Fibroblast of lung (primary cell): ENCODE measurements around the gene EIF2B2. TPM values are rescaled to one million over a fixed set of nuclear protein-coding genes. Genes with fewer than 3 reads are reported as not detected.

ENCODE experiments used
- DNase-seq, 2 donors: peaks; one replicate each; pipeline versions ENCODE4 v3.0.0 to v3.0.0-alpha.2; 2010; ENCODE audit warnings: low read depth in 2 of 2
- H2AFZ ChIP-seq: 2 replicates; pipeline ENCODE4 v1.5.1; 2012; ENCODE audit warnings: low read length, control low read depth, inconsistent platforms
- H3K27ac ChIP-seq: 2 replicates; pipeline ENCODE4 v1.5.1; 2011; ENCODE audit warnings: low read length, control low read depth; ENCODE audit not compliant: insufficient read depth
- H3K27me3 ChIP-seq: 2 replicates; pipeline ENCODE4 v1.5.1; 2011; ENCODE audit warnings: mild to moderate bottlenecking, low read length; ENCODE audit not compliant: control insufficient read depth, insufficient read depth
- H3K36me3 ChIP-seq: 2 replicates; pipeline ENCODE4 v1.5.1; 2011; ENCODE audit warnings: low read length; ENCODE audit not compliant: control insufficient read depth, insufficient read depth
- H3K4me1 ChIP-seq: 2 replicates; pipeline ENCODE4 v1.5.1; 2011; ENCODE audit warnings: low read length; ENCODE audit not compliant: control insufficient read depth, insufficient read depth; ENCODE audit errors: extremely low read depth
- H3K4me2 ChIP-seq: 2 replicates; pipeline ENCODE4 v1.5.1; 2011; ENCODE audit warnings: low read length, control low read depth; ENCODE audit not compliant: insufficient read depth; ENCODE audit errors: extremely low read depth
- H3K4me3 ChIP-seq, 4 experiments: fragments of 200-600 bp in 1 of 4; sonication (generic) in 1 of 4; replicated peaks in 1 of 4; 2 replicates each; pipeline ENCODE4 v1.5.1; 2011 to 2016; ENCODE audit warnings: low read length in 4 of 4, low read depth in 3 of 4, mild to moderate bottlenecking in 3 of 4, control low read depth in 2 of 4, inconsistent platforms in 1 of 4, mixed read lengths in 1 of 4; ENCODE audit not compliant: insufficient read depth in 1 of 4; ENCODE audit errors: control extremely low read depth in 1 of 4
- H3K79me2 ChIP-seq: 2 replicates; pipeline ENCODE4 v1.5.1; 2012; ENCODE audit warnings: mild to moderate bottlenecking, low read length, inconsistent platforms; ENCODE audit not compliant: control insufficient read depth, insufficient read depth
- H3K9ac ChIP-seq: 2 replicates; pipeline ENCODE4 v1.5.1; 2011; ENCODE audit warnings: mild to moderate bottlenecking, low read length, control low read depth; ENCODE audit not compliant: insufficient read depth
- H3K9me3 ChIP-seq: 2 replicates; pipeline ENCODE4 v1.5.1; 2012; ENCODE audit warnings: low read depth, low read length; ENCODE audit not compliant: control insufficient read depth, insufficient read depth
- H4K20me1 ChIP-seq: 2 replicates; pipeline ENCODE4 v1.5.1; 2011; ENCODE audit warnings: low read length; ENCODE audit not compliant: control insufficient read depth, insufficient read depth; ENCODE audit errors: extremely low read depth
- CTCF ChIP-seq, 2 donors: IDR thresholded peaks in 1 of 2; conservative IDR thresholded peaks in 1 of 2; 1 replicate in 1 of 2; 2 replicates in 1 of 2; pipeline ENCODE4 v1.5.1; 2011 to 2012; ENCODE audit warnings: low read length in 2 of 2, control low read depth in 1 of 2, inconsistent platforms in 1 of 2, low read depth in 1 of 2, mild to moderate bottlenecking in 1 of 2
- EZH2 ChIP-seq: IDR thresholded peaks from 2 replicates; pipeline ENCODE4 v1.5.1; 2012; ENCODE audit warnings: low read length, control low read depth, mild to moderate bottlenecking; ENCODE audit errors: missing control alignments
- polyA plus RNA-seq, 2 donors: library from polyadenylated mRNA; depleted of rRNA in 1 of 2; stranded (reverse) in 1 of 2; unstranded in 1 of 2; fragments of >200 nt; gene quantifications; 2 replicates each; pipeline ENCODE4 v1.2.1, GENCODE V29; 2011 to 2012; ENCODE audit warnings: missing spikeins in 1 of 2
- total RNA-seq: library from RNA; depleted of rRNA; stranded (reverse); fragments of >200 nt; gene quantifications from 2 replicates; pipeline ENCODE4 v1.2.1, GENCODE V29; 2014

Gene EIF2B2
- total and polyA plus RNA-seq, 2 donors (not counting 1 experiment from before 2014, with no cell fraction given), result 30.2 to 83.6 TPM

- peaks cover 5% of the 10 kb centered on the region for H3K27me3 ChIP-seq
- H3K4me1 ChIP-seq, result no peaks in the 10 kb centered on the region
- TF ChIP-seq EZH2 (no peak), CTCF (conservative IDR thresholded peaks at IDR 0.05 in 1 of 2, IDR thresholded peaks at IDR 0.05 in 1 of 2; ENCODE audit: low read depth in 1 of 2, low read length in 2 of 2) (no peak)
- H3K4me3 ChIP-seq, result no peak overlapping the region
- DNase-seq, result peak; percentile 11 to 42
- no peak overlapping the region for H3K9ac ChIP-seq
- H4K20me1 ChIP-seq, result no peaks in the 10 kb centered on the region
- no peak overlapping the region for H2AFZ ChIP-seq
- no peaks in the 10 kb centered on the region for H3K9me3 ChIP-seq
- no peak overlapping the region for H3K27ac ChIP-seq
- H3K4me2 ChIP-seq, result no peak overlapping the region
- H3K79me2 ChIP-seq, result no peaks in the 10 kb centered on the region
- H3K36me3 ChIP-seq, result no peaks in the 10 kb centered on the region
Measured at GRCh38 chr14:74964787-74965485, 37.8 kb upstream of the EIF2B2 start.

DNA sequence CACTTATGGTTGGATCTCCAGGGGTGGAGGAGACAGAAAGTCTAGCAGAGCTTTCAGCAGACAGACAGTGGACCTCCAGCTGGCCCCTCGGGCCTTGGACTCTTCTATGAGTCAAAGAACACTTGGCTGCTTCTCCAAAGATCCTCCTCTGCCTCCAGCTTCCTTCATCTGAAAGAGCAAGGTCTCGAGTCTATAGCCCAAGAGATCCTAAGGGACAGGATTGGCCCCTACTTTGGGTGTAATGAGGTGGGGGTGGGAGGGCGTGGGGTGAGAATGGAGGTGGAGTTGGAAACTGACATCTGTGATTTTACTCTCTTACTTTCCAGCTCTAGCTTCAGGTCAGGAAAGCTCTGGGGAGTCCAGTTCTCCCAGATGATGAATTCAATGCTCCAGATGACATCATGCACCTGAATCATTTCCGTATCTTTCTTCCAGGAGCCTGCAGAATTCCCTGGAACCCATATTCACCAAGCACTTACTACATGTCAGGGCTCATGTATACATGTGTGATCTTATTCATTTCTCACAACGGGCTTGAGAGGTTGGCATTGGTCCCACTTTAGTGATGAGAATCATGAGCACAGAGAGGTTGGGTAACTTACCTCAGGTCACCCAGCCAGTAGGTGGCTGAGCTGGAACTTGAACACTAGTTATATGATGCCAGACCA lies 37.1 kb upstream of the EIF2B2 start:
- H3K4me2 ChIP-seq, result no peak overlapping the region
- no peaks in the 10 kb centered on the region for H4K20me1 ChIP-seq
- H3K4me1 ChIP-seq, result no peaks in the 10 kb centered on the region
- DNase-seq, result peak in 1 of 2 donors; percentile 66
- no peaks in the 10 kb centered on the region for H3K79me2 ChIP-seq
- H3K27me3 ChIP-seq, result peaks cover 5% of the 10 kb centered on the region
- no peak overlapping the region for H3K27ac ChIP-seq
- TF ChIP-seq CTCF (conservative IDR thresholded peaks at IDR 0.05 in 1 of 2, IDR thresholded peaks at IDR 0.05 in 1 of 2; ENCODE audit: low read depth in 1 of 2, low read length in 2 of 2), result no peak
- no peak for TF ChIP-seq EZH2
- no peak overlapping the region for H3K4me3 ChIP-seq
- no peaks in the 10 kb centered on the region for H3K36me3 ChIP-seq
- H3K9me3 ChIP-seq, result no peaks in the 10 kb centered on the region
- no peak overlapping the region for H2AFZ ChIP-seq
- no peak overlapping the region for H3K9ac ChIP-seq

- no peaks in the 10 kb centered on the region for H3K9me3 ChIP-seq
- no peak overlapping the region for H3K27ac ChIP-seq
- no peaks in the 10 kb centered on the region for H3K36me3 ChIP-seq
- H3K4me2 ChIP-seq, result no peak overlapping the region
- no peaks in the 10 kb centered on the region for H3K4me1 ChIP-seq
- H3K9ac ChIP-seq, result no peak overlapping the region
- no peaks in the 10 kb centered on the region for H4K20me1 ChIP-seq
- H2AFZ ChIP-seq, result no peak overlapping the region
- H3K27me3 ChIP-seq, result no peaks in the 10 kb centered on the region
- peak in 1 of 2 donors; percentile 13 for DNase-seq
- TF ChIP-seq EZH2 (no peak), CTCF (conservative IDR thresholded peaks at IDR 0.05 in 1 of 2, IDR thresholded peaks at IDR 0.05 in 1 of 2; ENCODE audit: low read depth in 1 of 2, low read length in 2 of 2) (no peak)
- no peak overlapping the region for H3K4me3 ChIP-seq
- no peaks in the 10 kb centered on the region for H3K79me2 ChIP-seq
Measured at GRCh38 chr14:74968811-74969210, 33.9 kb upstream of the EIF2B2 start.
